Spinal cord (tissue), 10 donors: ENCODE results near the gene ZNF837. TPM values are rescaled to one million over a fixed set of nuclear protein-coding genes. Genes with fewer than 3 reads are reported as not detected.
A peak's percentile ranks its signal among the peaks of the same experiment; 100 is the strongest.

Experiments used
- DNase-seq, 6 donors: peaks; one replicate each; pipeline versions ENCODE4 v3.0.0 to v3.0.0-alpha.2; 2013 to 2015; ENCODE audit warnings: low spot score in 6 of 6, low read depth in 4 of 6
- H3K27ac ChIP-seq: one replicate; pipeline ENCODE4 v1.5.1; 2013; ENCODE audit warnings: low read depth, low read length, control low read depth
- H3K27me3 ChIP-seq: one replicate; pipeline ENCODE4 v1.6.1; 2013; ENCODE audit warnings: low read length; ENCODE audit not compliant: control insufficient read depth, insufficient read depth
- H3K36me3 ChIP-seq: one replicate; pipeline ENCODE4 v1.6.1; 2013; ENCODE audit warnings: low read length; ENCODE audit not compliant: control insufficient read depth, insufficient read depth
- H3K4me1 ChIP-seq: one replicate; pipeline ENCODE4 v1.6.1; 2013; ENCODE audit warnings: low read length; ENCODE audit not compliant: control insufficient read depth, insufficient read depth
- H3K4me3 ChIP-seq: one replicate; pipeline ENCODE4 v1.5.1; 2013; ENCODE audit warnings: low read depth, low read length, control low read depth
- H3K9me3 ChIP-seq: one replicate; pipeline ENCODE4 v1.6.1; 2013; ENCODE audit warnings: low read length; ENCODE audit not compliant: control insufficient read depth, insufficient read depth
- WGBS: methylation state at CpG from one replicate; pipeline ENCODE4 v1.1.5; 2013; ENCODE audit warnings: missing lambda C conversion rate; ENCODE audit not compliant: insufficient coverage; 5-methylcytosine and 5-hydroxymethylcytosine counted together
- polyA plus RNA-seq, 2 donors: library from polyadenylated mRNA; unstranded; fragments of 120-200 nt; gene quantifications; one replicate each; pipeline ENCODE4 v1.2.1, GENCODE V29; 2013; ENCODE audit not compliant: insufficient read length in 2 of 2
- total RNA-seq, 2 donors: library from RNA; depleted of rRNA in 1 of 2; stranded (reverse); fragments of 120-200 nt in 1 of 2; fragments of >200 nt in 1 of 2; gene quantifications; one replicate each; pipeline versions ENCODE4 v1.2.3 to v1.2.4, GENCODE V29; 2013 to 2014
- donor health status: healthy.

Gene ZNF837
- total and polyA plus RNA-seq, 4 donors = 0.99 to 3.2 (median 2.4) TPM

DNA sequence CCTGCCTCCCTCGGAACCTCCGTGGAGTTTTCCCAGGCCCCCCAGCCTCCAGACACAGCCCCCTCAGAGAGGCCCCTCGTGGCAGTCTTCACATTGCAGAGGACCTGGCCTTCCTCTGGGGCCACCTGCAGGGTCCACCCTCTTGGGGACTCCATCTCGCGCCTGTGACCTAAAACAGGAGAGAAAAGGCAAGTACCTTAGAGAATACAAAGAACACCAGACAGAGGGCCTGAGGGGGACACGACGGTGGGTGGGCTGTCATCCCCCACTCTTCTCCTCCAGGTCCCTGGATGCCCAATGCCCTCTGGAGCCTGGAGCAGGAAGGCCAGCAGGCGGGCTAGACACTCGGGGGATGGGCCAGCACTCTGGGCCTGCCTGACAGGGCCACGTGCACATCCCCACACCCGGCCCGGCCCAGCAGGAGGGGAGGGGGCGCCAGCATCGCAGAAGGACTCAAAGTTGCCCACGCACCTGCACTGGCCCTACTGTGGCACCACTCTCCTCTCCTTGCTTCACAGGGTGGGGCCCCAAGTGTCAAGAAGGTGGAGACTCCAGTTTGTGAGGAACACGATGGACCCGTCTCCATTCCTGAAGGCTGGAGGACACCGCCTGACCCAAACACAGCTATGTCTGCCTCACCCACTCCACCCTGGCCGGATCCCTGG lies 23.2 kb downstream of the ZNF837 start:
- peaks cover 9% of the 10 kb centered on the region for H3K27me3 ChIP-seq
- H3K36me3 ChIP-seq = peaks cover 61% of the 10 kb centered on the region
- no peak overlapping the region for H3K4me3 ChIP-seq
- H3K4me1 ChIP-seq = peaks cover 27% of the 10 kb centered on the region
- no peaks in the 10 kb centered on the region for H3K9me3 ChIP-seq
- H3K27ac ChIP-seq = no peak overlapping the region
- no peak for DNase-seq
- WGBS = 63% methylated on average over 15 of the region's 19 CpGs

DNA sequence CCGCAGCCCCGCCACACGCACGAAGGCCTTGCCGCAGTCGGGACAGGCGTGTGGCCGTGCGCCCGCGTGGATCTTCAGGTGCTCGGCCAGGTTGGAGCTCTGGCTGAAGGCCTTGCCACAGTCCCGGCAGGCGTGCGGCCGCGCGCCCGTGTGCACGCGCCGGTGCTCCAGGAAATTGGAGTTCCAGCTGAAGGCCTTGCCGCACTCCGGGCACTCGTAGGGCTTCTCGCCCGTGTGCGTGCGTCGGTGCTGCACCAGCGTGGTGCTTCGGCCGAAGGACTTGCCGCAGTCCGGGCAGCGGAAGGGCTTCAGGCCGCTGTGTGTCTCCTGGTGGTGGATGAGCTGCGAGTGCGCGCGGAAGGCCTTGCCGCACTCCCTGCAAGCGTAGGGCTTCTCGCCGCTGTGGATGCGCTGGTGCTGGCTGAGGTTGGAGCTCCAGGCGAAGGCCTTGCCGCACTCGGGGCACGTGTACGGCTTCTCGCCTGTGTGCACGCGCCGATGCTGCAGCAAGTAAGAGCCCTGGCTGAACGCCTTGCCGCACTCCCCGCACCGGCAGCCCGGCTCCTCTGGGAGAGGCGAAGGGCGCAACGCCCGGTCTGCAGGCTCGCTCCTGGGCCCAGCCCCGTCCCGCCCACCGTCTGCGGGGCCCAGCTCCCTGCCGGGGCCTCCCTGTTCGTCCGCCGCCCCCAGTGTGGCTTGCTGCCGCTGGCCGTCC lies 23.9 kb downstream of the ZNF837 start:
- Histone ChIP-seq H3K9me3 (no peaks in the 10 kb centered on the region), H3K36me3 (peaks cover 64% of the 10 kb centered on the region), H3K27me3 (peaks cover 9% of the 10 kb centered on the region), H3K4me1 (peaks cover 25% of the 10 kb centered on the region), H3K27ac (no peak overlapping the region), H3K4me3 (no peak overlapping the region)
- DNase-seq = peak in 2 of 6 donors; percentile 32 to 39
- WGBS = 52% methylated on average over 75 of the region's 75 CpGs

DNA sequence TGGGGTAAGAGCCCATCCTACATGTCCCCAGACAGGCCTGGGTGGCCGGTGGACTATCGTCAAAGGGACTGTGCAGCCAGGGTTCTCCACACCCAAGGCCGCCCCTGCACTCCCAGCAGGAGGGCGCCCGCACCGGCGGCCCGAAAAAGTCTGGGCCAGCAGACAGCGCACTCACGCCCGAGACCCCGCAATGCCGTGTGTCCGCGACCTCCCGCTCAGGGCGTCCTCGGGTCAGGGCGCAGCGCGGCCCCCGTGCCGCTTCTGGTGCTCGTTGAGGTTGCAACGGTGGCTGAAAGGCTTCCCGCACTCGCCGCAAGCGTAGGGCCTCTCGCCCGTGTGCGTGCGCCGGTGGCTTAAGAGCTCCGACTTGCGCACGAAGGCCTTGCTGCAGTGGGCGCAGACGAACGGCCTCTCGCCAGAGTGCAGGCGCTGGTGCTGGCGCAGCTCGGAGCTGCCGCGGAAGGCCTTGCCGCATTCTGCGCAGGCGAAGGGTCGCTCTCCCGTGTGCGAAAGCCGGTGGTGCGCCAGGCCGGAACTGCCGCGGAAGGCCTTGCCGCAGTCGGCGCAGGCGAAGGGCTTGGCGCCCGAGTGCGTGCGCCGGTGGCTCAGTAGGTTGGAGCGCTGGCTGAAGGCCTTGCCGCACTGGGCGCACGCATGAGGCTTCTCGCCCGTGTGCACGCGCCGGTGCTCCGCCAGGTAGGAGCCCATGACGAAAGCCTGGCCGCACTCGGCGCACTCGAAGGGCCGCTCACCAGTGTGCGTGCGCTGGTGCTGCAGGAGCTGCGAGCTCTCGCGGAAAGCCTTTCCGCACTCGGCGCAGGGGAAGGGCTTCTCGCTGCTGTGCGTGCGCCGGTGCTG lies 24.7 kb downstream of the ZNF837 start:
- peak in 2 of 6 donors; percentile 46 to 60 for DNase-seq

DNA sequence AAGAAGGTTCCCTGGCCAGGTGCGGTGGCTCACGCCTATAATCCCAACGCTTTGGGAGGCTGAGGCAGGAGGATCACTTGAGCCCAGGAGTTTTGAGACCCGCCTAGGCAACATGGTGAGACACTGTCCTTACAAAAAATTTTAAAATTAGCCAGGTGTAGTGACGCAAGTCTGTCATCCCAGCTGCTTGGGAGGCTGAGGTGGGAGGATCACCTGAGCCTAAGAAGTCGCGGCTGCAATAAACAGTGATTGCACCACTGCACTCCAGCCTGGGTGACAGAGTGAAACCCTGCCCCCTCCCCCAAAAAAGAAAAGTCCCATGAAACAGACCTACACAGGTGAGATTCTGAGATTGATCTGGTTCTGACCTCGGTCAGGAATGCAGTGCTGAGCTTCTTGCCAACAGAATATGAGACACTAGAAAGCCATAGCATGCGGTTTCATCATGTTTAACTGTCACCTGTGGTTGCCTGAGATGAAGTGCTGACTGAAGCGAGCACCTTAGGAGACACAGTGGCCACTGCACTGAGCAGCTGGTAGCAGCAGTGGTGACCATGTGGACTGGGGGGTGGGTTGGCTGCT lies 25.5 kb downstream of the ZNF837 start:
- no peak for DNase-seq
- H3K4me1 ChIP-seq = peaks cover 23% of the 10 kb centered on the region
- no peaks in the 10 kb centered on the region for H3K9me3 ChIP-seq
- no peak overlapping the region for H3K27ac ChIP-seq
- H3K4me3 ChIP-seq = no peak overlapping the region
- H3K27me3 ChIP-seq = peaks cover 24% of the 10 kb centered on the region
- WGBS = 94% methylated on average over 7 of the region's 10 CpGs
- H3K36me3 ChIP-seq = peaks cover 70% of the 10 kb centered on the region

More for the DNA sequence above, 24.7 kb downstream of the ZNF837 start:
- 38% methylated on average over 94 of the region's 94 CpGs for WGBS
- H3K4me3 ChIP-seq = no peak overlapping the region
- peaks cover 16% of the 10 kb centered on the region for H3K27me3 ChIP-seq
- peaks cover 17% of the 10 kb centered on the region for H3K4me1 ChIP-seq
- H3K9me3 ChIP-seq = no peaks in the 10 kb centered on the region
- H3K36me3 ChIP-seq = peaks cover 66% of the 10 kb centered on the region
- H3K27ac ChIP-seq = no peak overlapping the region

DNA sequence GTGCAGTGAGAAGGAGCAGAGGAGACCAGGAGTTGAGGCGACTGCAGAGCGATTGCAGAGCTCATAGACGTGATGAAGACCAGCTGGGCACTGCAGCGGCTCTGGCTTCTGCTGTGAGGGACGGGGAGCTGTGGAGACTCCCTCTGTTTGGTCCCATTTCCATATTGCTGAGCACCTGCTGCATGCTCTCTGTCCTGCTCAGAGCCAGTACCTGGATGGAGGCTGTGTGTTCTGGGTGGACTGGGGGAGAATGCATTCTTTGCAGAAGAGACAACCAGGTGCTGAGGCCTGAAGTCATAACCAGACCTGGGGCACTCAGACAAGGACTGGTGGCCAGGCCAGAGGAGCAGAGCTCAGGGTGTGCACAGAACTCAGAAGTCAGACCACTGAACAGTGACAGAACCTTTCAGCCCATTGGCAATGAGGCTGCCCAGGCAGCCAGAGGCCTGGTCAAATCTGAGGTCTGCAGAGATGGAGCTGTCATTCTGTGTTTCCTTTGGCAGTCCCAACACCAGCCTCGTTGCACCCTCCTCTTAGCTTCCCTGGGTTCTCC lies 26.3 kb downstream of the ZNF837 start:
- WGBS = 87% methylated on average over 6 of the region's 6 CpGs
- Histone ChIP-seq H3K27me3 (peaks cover 31% of the 10 kb centered on the region), H3K4me3 (no peak overlapping the region)

DNA sequence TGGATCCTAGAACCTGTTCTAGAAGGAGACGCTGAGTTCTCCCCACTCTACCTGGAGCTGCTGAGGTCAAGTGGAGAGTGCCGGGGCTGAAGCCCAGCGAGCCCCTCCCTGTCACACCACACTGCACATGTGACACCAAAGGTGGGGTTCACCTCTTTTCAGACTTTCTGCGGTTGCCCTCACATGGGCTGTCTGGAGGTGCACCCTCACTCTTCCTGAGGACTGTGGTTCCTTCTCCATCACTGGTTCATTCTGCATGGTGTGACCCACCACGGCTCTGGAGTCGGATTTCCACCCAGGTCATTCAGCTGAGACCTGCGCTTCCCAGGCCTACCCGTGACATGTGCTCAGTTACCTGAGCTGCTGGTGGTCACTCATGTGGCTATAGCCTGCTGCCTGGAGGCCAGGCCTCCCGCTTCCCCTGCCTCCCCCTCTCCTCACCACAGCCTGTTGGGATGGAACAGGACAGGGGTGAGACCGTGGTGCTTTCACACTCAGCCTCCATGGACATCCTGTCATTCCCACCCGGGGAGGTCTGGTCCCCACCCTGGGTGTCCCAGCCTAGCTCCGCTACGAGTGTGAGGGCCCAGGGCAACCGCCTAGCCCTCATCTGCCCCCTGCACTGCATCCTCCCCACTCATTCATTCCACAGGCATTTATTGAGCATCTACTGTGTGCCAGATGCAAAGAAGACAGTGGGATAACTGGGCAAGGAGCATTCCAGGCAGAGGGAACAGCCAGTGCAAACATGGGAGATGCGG lies 26.9 kb downstream of the ZNF837 start:
- Histone ChIP-seq H3K36me3 (peaks cover 65% of the 10 kb centered on the region), H3K4me3 (no peak overlapping the region), H3K9me3 (no peaks in the 10 kb centered on the region), H3K27me3 (peaks cover 38% of the 10 kb centered on the region), H3K27ac (no peak overlapping the region), H3K4me1 (peaks cover 28% of the 10 kb centered on the region)
- DNase-seq = no peak
- 91% methylated on average over 13 of the region's 15 CpGs for WGBS

More for the DNA sequence above, 26.3 kb downstream of the ZNF837 start:
- H3K9me3 ChIP-seq = no peaks in the 10 kb centered on the region
- peaks cover 70% of the 10 kb centered on the region for H3K36me3 ChIP-seq
- peaks cover 29% of the 10 kb centered on the region for H3K4me1 ChIP-seq
- no peak for DNase-seq
- H3K27ac ChIP-seq = no peak overlapping the region

DNA sequence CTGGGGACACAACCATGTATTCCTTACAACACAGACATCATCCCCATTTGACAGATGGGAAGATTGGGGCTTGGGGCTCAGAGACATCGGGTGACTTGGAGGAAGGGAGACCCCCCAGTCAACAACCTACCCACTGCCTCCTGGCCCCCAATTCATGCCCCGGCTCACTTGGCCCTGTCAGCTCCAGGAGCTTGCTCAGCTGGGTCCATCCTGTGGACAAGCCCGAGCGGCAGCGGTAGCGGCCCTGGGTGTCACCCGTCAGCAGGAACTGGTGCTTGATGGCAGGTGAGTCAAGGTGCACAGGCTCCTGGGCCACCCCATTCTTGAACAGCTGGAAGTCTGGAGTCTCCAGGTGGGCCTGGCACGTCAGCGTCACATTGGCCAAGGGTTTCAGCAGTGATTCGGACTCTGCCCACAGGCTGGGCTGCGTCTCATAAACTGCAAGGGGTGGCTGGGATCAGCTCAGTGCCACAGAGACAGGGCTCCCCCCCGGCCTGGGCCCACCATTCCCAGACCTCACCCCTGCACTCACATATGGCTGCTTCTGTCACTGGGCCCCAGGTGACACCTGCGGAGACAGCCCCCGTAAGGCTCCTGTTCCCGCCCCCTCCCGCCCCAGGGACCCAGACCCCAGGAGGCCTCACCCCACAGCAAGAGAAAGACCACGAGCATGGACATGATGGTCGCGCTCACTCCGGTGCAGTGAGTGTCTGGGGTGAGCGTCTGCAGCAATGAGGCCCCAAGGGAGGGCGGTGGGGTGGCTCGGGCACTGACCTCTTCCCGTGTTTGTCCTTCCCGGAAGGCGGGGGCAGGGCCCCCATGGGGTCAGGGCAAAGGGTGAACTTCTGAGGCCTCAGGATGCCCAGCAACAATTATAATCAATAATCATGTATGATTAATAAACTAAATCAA lies 27.8 kb downstream of the ZNF837 start, which contains the start of gene A1BG:
TSS of gene A1BG (minus strand) at position 733 of the 912 bp plus-strand sequence. CDS start at position 678, 55 bp downstream.
- H3K4me3 ChIP-seq = no peak within 1 kb of the TSS
- H3K9me3 ChIP-seq = no peaks in the 10 kb centered on the region
- 86% methylated on average over 22 of the region's 26 CpGs for WGBS
- H3K4me1 ChIP-seq = peaks cover 26% of the 10 kb centered on the region
- H3K36me3 ChIP-seq = peaks cover 56% of the 10 kb centered on the region
- H3K27me3 ChIP-seq = peaks cover 44% of the 10 kb centered on the region
- DNase-seq = no peak
- H3K27ac ChIP-seq = no peak within 1 kb of the TSS
